H9 (cell line): Measurements from ENCODE around the gene MSL2. TPM values are rescaled to one million over a fixed set of nuclear protein-coding genes. Genes with fewer than 3 reads are reported as not detected.

Source experiments
- DNase-seq: peaks from one replicate; pipeline ENCODE4 v3.0.0-alpha.2; 2017
- H2AFZ ChIP-seq: one replicate; pipeline ENCODE4 v1.6.1; 2013; ENCODE audit warnings: mild to moderate bottlenecking, low read length, control low read depth, moderate library complexity
- H2AK5ac ChIP-seq: 2 replicates; pipeline ENCODE4 v1.6.1; 2013; ENCODE audit warnings: low read length, control low read depth, mixed read lengths; ENCODE audit not compliant: insufficient read length
- H2BK120ac ChIP-seq: one replicate; pipeline ENCODE4 v1.6.1; 2013; ENCODE audit warnings: low read depth, mild to moderate bottlenecking, low read length, control low read depth, inconsistent platforms; ENCODE audit not compliant: poor library complexity, severe bottlenecking
- H2BK12ac ChIP-seq: 2 replicates; pipeline ENCODE4 v1.6.1; 2013; ENCODE audit warnings: low read length, control low read depth, mixed read lengths, low read depth; ENCODE audit not compliant: insufficient read length
- H2BK15ac ChIP-seq: 2 replicates; pipeline ENCODE4 v1.6.1; 2013; ENCODE audit warnings: low read depth, low read length, control low read depth
- H2BK20ac ChIP-seq: one replicate; pipeline ENCODE4 v1.6.1; 2013; ENCODE audit warnings: low read depth, mild to moderate bottlenecking, low read length, control low read depth, inconsistent platforms; ENCODE audit not compliant: poor library complexity, severe bottlenecking
- H2BK5ac ChIP-seq: 2 replicates; pipeline ENCODE4 v1.6.1; 2013; ENCODE audit warnings: low read length, control low read depth, mixed read lengths; ENCODE audit not compliant: insufficient read length
- H3K14ac ChIP-seq: 2 replicates; pipeline ENCODE4 v1.6.1; 2013; ENCODE audit warnings: low read length, control low read depth; ENCODE audit not compliant: insufficient read depth
- H3K18ac ChIP-seq: 2 replicates; pipeline ENCODE4 v1.6.1; 2013; ENCODE audit warnings: low read depth, mild to moderate bottlenecking, mixed read lengths, low read length, control low read depth; ENCODE audit not compliant: insufficient read length
- H3K23ac ChIP-seq: 2 replicates; pipeline ENCODE4 v1.6.1; 2013; ENCODE audit warnings: low read length, control low read depth, mixed read lengths, low read depth; ENCODE audit not compliant: insufficient read length
- H3K23me2 ChIP-seq: 2 replicates; pipeline ENCODE4 v1.6.1; 2013; ENCODE audit warnings: low read depth, mild to moderate bottlenecking, mixed read lengths, low read length, control low read depth; ENCODE audit not compliant: insufficient read length, poor library complexity, severe bottlenecking
- H3K27ac ChIP-seq: 2 replicates; pipeline ENCODE4 v1.5.1; 2013; ENCODE audit warnings: low read length, control low read depth, mixed read lengths, low read depth; ENCODE audit not compliant: insufficient read length
- H3K27me3 ChIP-seq: 2 replicates; pipeline ENCODE4 v1.6.1; 2013; ENCODE audit warnings: low read length, control low read depth, inconsistent platforms; ENCODE audit not compliant: insufficient read depth
- H3K4ac ChIP-seq: 2 replicates; pipeline ENCODE4 v1.6.1; 2013; ENCODE audit warnings: low read depth, mild to moderate bottlenecking, control low read depth, inconsistent platforms, low read length, moderate library complexity
- H3K4me1 ChIP-seq: 2 replicates; pipeline ENCODE4 v1.6.1; 2013; ENCODE audit warnings: low read length, control low read depth, inconsistent platforms; ENCODE audit not compliant: insufficient read depth
- H3K4me2 ChIP-seq: 2 replicates; pipeline ENCODE4 v1.6.1; 2013; ENCODE audit warnings: low read length, control low read depth, mixed read lengths; ENCODE audit not compliant: insufficient read length, insufficient read depth
- H3K56ac ChIP-seq: 2 replicates; pipeline ENCODE4 v1.6.1; 2013; ENCODE audit warnings: low read depth, mild to moderate bottlenecking, mixed read lengths, low read length, control low read depth; ENCODE audit not compliant: insufficient read length
- H3K79me1 ChIP-seq: 2 replicates; pipeline ENCODE4 v1.6.1; 2013; ENCODE audit warnings: low read depth, mild to moderate bottlenecking, moderate library complexity, low read length, control low read depth, inconsistent platforms; ENCODE audit not compliant: insufficient read depth, poor library complexity, severe bottlenecking
- H3K79me2 ChIP-seq: 2 replicates; pipeline ENCODE4 v1.6.1; 2013; ENCODE audit warnings: low read length, control low read depth, inconsistent platforms; ENCODE audit not compliant: insufficient read depth
- H3K9ac ChIP-seq: 2 replicates; pipeline ENCODE4 v1.6.1; 2013; ENCODE audit warnings: low read length, control low read depth, mixed read lengths; ENCODE audit not compliant: insufficient read length; ENCODE audit errors: extremely low read depth
- H3K9me3 ChIP-seq: one replicate; pipeline ENCODE4 v1.6.1; 2013; ENCODE audit warnings: low read depth, low read length, inconsistent platforms; ENCODE audit not compliant: control insufficient read depth
- H3T11ph ChIP-seq: one replicate; pipeline ENCODE4 v1.6.1; 2013; ENCODE audit warnings: mild to moderate bottlenecking, low read length, control low read depth, inconsistent platforms
- H4K20me1 ChIP-seq: one replicate; pipeline ENCODE4 v1.6.1; 2013; ENCODE audit not compliant: control insufficient read depth, insufficient read length, insufficient read depth
- H4K5ac ChIP-seq: 2 replicates; pipeline ENCODE4 v1.6.1; 2013; ENCODE audit warnings: low read depth, mild to moderate bottlenecking, mixed read lengths, low read length, control low read depth; ENCODE audit not compliant: insufficient read length
- H4K8ac ChIP-seq: replicated peaks from 2 replicates; pipeline ENCODE4 v1.6.1; 2013; ENCODE audit warnings: low read length, control low read depth, mixed read lengths, low read depth; ENCODE audit not compliant: insufficient read length
- H4K91ac ChIP-seq: 2 replicates; pipeline ENCODE4 v1.6.1; 2013; ENCODE audit warnings: low read depth, mild to moderate bottlenecking, moderate library complexity, mixed read lengths, low read length, control low read depth; ENCODE audit not compliant: insufficient read length
- H3K27ac Mint-ChIP-seq, 3 experiments: 2 replicates in 2 of 3; 3 replicates in 1 of 3; pipeline ENCODE4 v1.8.0; 2020 to 2021; ENCODE audit warnings: mixed read lengths in 3 of 3, mild to moderate bottlenecking in 1 of 3, moderate library complexity in 1 of 3
- H3K27me3 Mint-ChIP-seq: 2 replicates; pipeline ENCODE4 v1.8.0; 2021; ENCODE audit warnings: low read depth, mild to moderate bottlenecking, moderate library complexity, mixed read lengths
- H3K36me3 Mint-ChIP-seq, 3 experiments: 2 replicates in 2 of 3; 3 replicates in 1 of 3; pipeline ENCODE4 v1.8.0; 2020 to 2021; ENCODE audit warnings: low read depth in 3 of 3, mixed read lengths in 3 of 3; ENCODE audit not compliant: insufficient read depth in 1 of 3
- H3K4me1 Mint-ChIP-seq, 2 experiments: 2 replicates each; pipeline ENCODE4 v1.8.0; 2020; ENCODE audit warnings: mixed read lengths in 2 of 2
- H3K4me3 Mint-ChIP-seq, 2 experiments: 2 replicates in 1 of 2; 3 replicates in 1 of 2; pipeline ENCODE4 v1.8.0; 2020 to 2021; ENCODE audit warnings: mild to moderate bottlenecking in 2 of 2, mixed read lengths in 2 of 2, moderate library complexity in 1 of 2
- H3K9me3 Mint-ChIP-seq, 2 experiments: 2 replicates in 1 of 2; 3 replicates in 1 of 2; pipeline ENCODE4 v1.8.0; 2020; ENCODE audit warnings: mild to moderate bottlenecking in 2 of 2, mixed read lengths in 2 of 2, moderate library complexity in 1 of 2
- CTCF ChIP-seq: fragments of 200-600 bp; sonication (generic); conservative IDR thresholded peaks from 3 replicates; pipeline ENCODE4 v1.8.0; 2021; ENCODE audit warnings: antibody characterized with exemption, mild to moderate bottlenecking
- WGBS: extraction: QIAGEN DNeasy Blood & Tissue Kit; methylation state at CpG from one replicate; pipeline ENCODE4 v1.1.7; 2013; ENCODE audit warnings: missing lambda C conversion rate, low lambda C conversion rate, mixed read lengths; ENCODE audit not compliant: insufficient read length; ENCODE audit errors: extremely low coverage; 5-methylcytosine and 5-hydroxymethylcytosine counted together
- total RNA-seq: library from RNA; stranded (reverse); gene quantifications from 2 replicates; pipeline ENCODE4 v1.2.1, GENCODE V29; 2021

The MSL2 gene
- total RNA-seq, 1 experiment from 2014 or later: 42.7 TPM

GRCh38 chr3:136142592-136142991 is 53.5 kb downstream of the MSL2 start:
- no peaks in the 10 kb centered on the region for H3K79me1 ChIP-seq
- no peak for DNase-seq
- H3K27ac Mint-ChIP-seq: no peak overlapping the region

More at GRCh38 chr3:136142592-136142991, 53.5 kb downstream of the MSL2 start:
- H3K27me3 ChIP-seq: peaks cover 3% of the 10 kb centered on the region; the same call in 1 of the 2 replicates
- H2BK5ac ChIP-seq: no peak overlapping the region
- H3K56ac ChIP-seq: no peak overlapping the region
- peaks cover 2 to 8% (median 4%) of the 10 kb centered on the region in 3 experiments; a peak in 4 of 7 replicates for H3K36me3 Mint-ChIP-seq
- H3K4me2 ChIP-seq: no peak overlapping the region
- no peaks in the 10 kb centered on the region for H3K9me3 Mint-ChIP-seq
- no peak overlapping the region for H4K8ac ChIP-seq
- H3K14ac ChIP-seq: no peak overlapping the region
- no peaks in the 10 kb centered on the region for H3K9me3 ChIP-seq
- no peak overlapping the region for H2AFZ ChIP-seq
- H4K5ac ChIP-seq: no peak overlapping the region
- no peak overlapping the region for H3K18ac ChIP-seq
- H3K23ac ChIP-seq: no peak overlapping the region
- no peak overlapping the region for H3K4me3 Mint-ChIP-seq
- no peaks in the 10 kb centered on the region; the same call in 1 of the 2 replicates for H3K27me3 Mint-ChIP-seq
- peaks cover 5% of the 10 kb centered on the region; the same call in 1 of the 2 replicates for H3K4me1 ChIP-seq
- no peak overlapping the region for H4K91ac ChIP-seq
- no peak overlapping the region for H2BK15ac ChIP-seq
- no peak for TF ChIP-seq CTCF
- no peak overlapping the region for H3K27ac ChIP-seq
- H2BK20ac ChIP-seq: no peak overlapping the region
- no peak overlapping the region for H3K4ac ChIP-seq
- no peak overlapping the region for H2BK12ac ChIP-seq
- WGBS: no CpG with 5 or more reads among the region's 3 CpGs
- no peak overlapping the region for H2BK120ac ChIP-seq
- H3K9ac ChIP-seq: no peak overlapping the region
- H3K23me2 ChIP-seq: no peaks in the 10 kb centered on the region
- H3K79me2 ChIP-seq: no peaks in the 10 kb centered on the region
- peaks cover 2% of the 10 kb centered on the region for H4K20me1 ChIP-seq
- peaks cover 6 to 11% of the 10 kb centered on the region in 2 experiments for H3K4me1 Mint-ChIP-seq
- H3T11ph ChIP-seq: no peak overlapping the region
- H2AK5ac ChIP-seq: no peak overlapping the region
